SK-N-SH treated with all-trans-retinoic acid at 6 μM for 48 hours (cell line): ENCODE measurements around the gene RAPGEF4.

Experiments used
- ATAC-seq: fragments of 200-7000 bp; cut with Tn5 transposase; 3 replicates; pipeline ENCODE4 v1.9.1; 2020; ENCODE audit warnings: mild to moderate bottlenecking, moderate library complexity
- ARNTL ChIP-seq: fragments of 450-650 bp; formaldehyde crosslinking; IDR thresholded peaks from 2 replicates; pipeline ENCODE4 v1.5.0; 2020; ENCODE audit warnings: low read depth, mild to moderate bottlenecking, moderate library complexity, borderline replicate concordance
- BACH2 ChIP-seq: fragments of 250-450 bp; sonication (Bioruptor Pico); IDR thresholded peaks from 2 replicates; pipeline ENCODE4 v1.9.0; 2021; ENCODE audit warnings: mild to moderate bottlenecking, borderline replicate concordance
- CREB5 ChIP-seq: fragments of 250-450 bp; sonication (Bioruptor Pico); IDR thresholded peaks from 2 replicates; pipeline ENCODE4 v1.5.1; 2020; ENCODE audit warnings: low read depth, mild to moderate bottlenecking, moderate library complexity
- CSDC2 ChIP-seq: fragments of 250-450 bp; sonication (Bioruptor Pico); IDR thresholded peaks from 2 replicates; pipeline ENCODE4 v1.5.0; 2020; ENCODE audit warnings: mild to moderate bottlenecking, moderate library complexity
- CSRNP3 ChIP-seq: fragments of 250-450 bp; sonication (Bioruptor Pico); IDR thresholded peaks from 2 replicates; pipeline ENCODE4 v1.5.1; 2021; ENCODE audit warnings: mild to moderate bottlenecking, moderate library complexity
- GLIS3 ChIP-seq: fragments of 250-450 bp; sonication (Bioruptor Pico); IDR thresholded peaks from 2 replicates; pipeline ENCODE4 v1.5.0; 2020; ENCODE audit warnings: mild to moderate bottlenecking, moderate library complexity
- ISL1 ChIP-seq: fragments of 250-450 bp; sonication (Bioruptor Pico); IDR thresholded peaks from 2 replicates; pipeline ENCODE4 v2.1.2; 2022; ENCODE audit warnings: mild to moderate bottlenecking, moderate library complexity
- OSR1 ChIP-seq: fragments of 250-450 bp; sonication (Bioruptor Pico); IDR thresholded peaks from 2 replicates; pipeline ENCODE4 v1.8.0; 2022; ENCODE audit warnings: moderate library complexity, mild to moderate bottlenecking, inconsistent platforms
- PPARA ChIP-seq: fragments of 250-450 bp; sonication (Bioruptor Pico); IDR thresholded peaks from 2 replicates; pipeline ENCODE4 v1.5.0; 2020; ENCODE audit warnings: mild to moderate bottlenecking, borderline replicate concordance
- RARB ChIP-seq: fragments of 250-450 bp; sonication (Bioruptor Pico); IDR thresholded peaks from 2 replicates; pipeline ENCODE4 v1.8.0; 2021; ENCODE audit warnings: mild to moderate bottlenecking, moderate library complexity
- SNAI2 ChIP-seq: fragments of 250-450 bp; sonication (Bioruptor Pico); IDR thresholded peaks from 2 replicates; pipeline ENCODE4 v1.5.0; 2020; ENCODE audit warnings: mild to moderate bottlenecking, moderate library complexity
- TCF4 ChIP-seq: fragments of 250-450 bp; sonication (Bioruptor Pico); IDR thresholded peaks from 2 replicates; pipeline ENCODE4 v1.8.0; 2021; ENCODE audit warnings: mild to moderate bottlenecking, moderate library complexity, borderline replicate concordance
- TOX ChIP-seq: fragments of 250-450 bp; sonication (Bioruptor Pico); IDR thresholded peaks from 2 replicates; pipeline ENCODE4 v1.8.0; 2021; ENCODE audit warnings: mild to moderate bottlenecking, moderate library complexity, borderline replicate concordance
- TSHZ2 ChIP-seq: fragments of 250-450 bp; sonication (Bioruptor Pico); IDR thresholded peaks from 2 replicates; pipeline ENCODE4 v1.5.0; 2020; ENCODE audit warnings: mild to moderate bottlenecking, moderate library complexity
- ZC3H10 ChIP-seq: fragments of 250-450 bp; sonication (Bioruptor Pico); IDR thresholded peaks from 2 replicates; pipeline ENCODE4 v1.5.1; 2021; ENCODE audit warnings: mild to moderate bottlenecking, moderate library complexity
- ZFP3 ChIP-seq: fragments of 250-450 bp; sonication (Bioruptor Pico); IDR thresholded peaks from 2 replicates; pipeline ENCODE4 v1.5.0; 2020; ENCODE audit warnings: mild to moderate bottlenecking, moderate library complexity
- ZFP30 ChIP-seq: fragments of 450-650 bp; formaldehyde crosslinking; IDR thresholded peaks from 2 replicates; pipeline ENCODE4 v1.5.0; 2022; ENCODE audit warnings: mild to moderate bottlenecking, moderate library complexity
- ZNF565 ChIP-seq: fragments of 450-650 bp; formaldehyde crosslinking; conservative IDR thresholded peaks from 2 replicates; pipeline ENCODE4 v1.5.0; 2020; ENCODE audit warnings: low read depth, mild to moderate bottlenecking, moderate library complexity
- ZNF70 ChIP-seq: fragments of 450-650 bp; formaldehyde crosslinking; IDR thresholded peaks from 2 replicates; pipeline ENCODE4 v1.5.0; 2020; ENCODE audit warnings: mild to moderate bottlenecking, moderate library complexity
- ZNF8 ChIP-seq: fragments of 450-650 bp; formaldehyde crosslinking; IDR thresholded peaks from 2 replicates; pipeline ENCODE4 v1.5.0; 2020; ENCODE audit warnings: mild to moderate bottlenecking, moderate library complexity

Gene RAPGEF4

GRCh38 chr2:172845028-172845630 lies 109.5 kb downstream of the RAPGEF4 start:
- TF ChIP-seq SNAI2 (no peak), ZFP3 (CRISPR knock-in tag) (no peak), ZFP30 (CRISPR knock-in tag) (no peak), BACH2 (CRISPR knock-in tag) (no peak), ZNF565 (CRISPR knock-in tag) (no peak), CREB5 (CRISPR knock-in tag) (no peak)
- no peak for ATAC-seq

GRCh38 chr2:172846551-172846950 lies 110.9 kb downstream of the RAPGEF4 start:
- TF ChIP-seq TSHZ2 (no peak), ZNF8 (CRISPR knock-in tag) (no peak), BACH2 (CRISPR knock-in tag) (no peak), ISL1 (CRISPR knock-in tag) (no peak), CSDC2 (CRISPR knock-in tag) (no peak), RARB (no peak), ZFP30 (CRISPR knock-in tag) (no peak)
- TF ChIP-seq, all 23 proteins: peak for 0
- no peak for ATAC-seq

- no peak for TF ChIP-seq BACH2 (CRISPR knock-in tag)
- no peak for TF ChIP-seq PPARA
- TF ChIP-seq TOX (CRISPR knock-in tag) = no peak
- no peak for TF ChIP-seq ZNF565 (CRISPR knock-in tag)
- no peak for TF ChIP-seq CREB5 (CRISPR knock-in tag)
- no peak for TF ChIP-seq SNAI2
- no peak for TF ChIP-seq CSRNP3
- no peak for TF ChIP-seq CSDC2 (CRISPR knock-in tag)
- no peak for TF ChIP-seq GLIS3 (CRISPR knock-in tag)
- TF ChIP-seq ZNF70 = no peak
- TF ChIP-seq ARNTL (CRISPR knock-in tag) = no peak
- TF ChIP-seq ZNF8 (CRISPR knock-in tag) = no peak
- no peak for TF ChIP-seq ISL1 (CRISPR knock-in tag)
- TF ChIP-seq OSR1 = no peak
- TF ChIP-seq TSHZ2 = no peak
- TF ChIP-seq ZFP30 (CRISPR knock-in tag) = no peak
- no peak for TF ChIP-seq ZFP3 (CRISPR knock-in tag)
- TF ChIP-seq TCF4 (CRISPR knock-in tag) = no peak
- TF ChIP-seq ZC3H10 (CRISPR knock-in tag) = no peak
- ATAC-seq = no peak
These were observed 111.5 kb downstream of the RAPGEF4 start for GRCh38 chr2:172847188-172847587.
